Activated T-cell treated with anti-CD3 and anti-CD28 coated beads, Interleukin-2, amount 50 U/mL, for 48 hours (primary cell): ENCODE data around the gene WWOX.
A peak's percentile ranks its signal among the peaks of the same experiment; 100 is the strongest.

ENCODE experiments used
- DNase-seq, 2 experiments: peaks; one replicate each; pipeline ENCODE4 v3.0.0-alpha.2; 2020

Gene WWOX

DNA sequence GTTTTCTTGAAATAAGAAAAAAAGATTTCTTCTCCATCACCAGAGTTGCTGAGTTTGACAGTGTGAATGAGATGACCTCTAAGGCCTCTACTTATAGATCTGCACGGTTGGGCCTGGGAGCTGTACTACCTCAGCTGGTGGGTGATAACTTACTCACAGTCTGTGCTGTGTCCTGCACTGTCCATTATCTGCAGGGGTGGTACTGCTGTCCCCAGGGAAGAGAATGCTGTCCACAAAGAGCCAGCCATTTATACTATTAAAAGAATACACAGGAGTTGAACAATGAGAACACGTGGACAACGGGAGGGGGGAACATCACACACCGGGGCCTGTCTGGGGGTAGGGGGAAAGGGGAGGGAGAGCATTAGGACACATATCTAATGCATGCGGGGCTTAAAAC, 655.3 kb downstream of the WWOX start:
- no peak for DNase-seq

DNA sequence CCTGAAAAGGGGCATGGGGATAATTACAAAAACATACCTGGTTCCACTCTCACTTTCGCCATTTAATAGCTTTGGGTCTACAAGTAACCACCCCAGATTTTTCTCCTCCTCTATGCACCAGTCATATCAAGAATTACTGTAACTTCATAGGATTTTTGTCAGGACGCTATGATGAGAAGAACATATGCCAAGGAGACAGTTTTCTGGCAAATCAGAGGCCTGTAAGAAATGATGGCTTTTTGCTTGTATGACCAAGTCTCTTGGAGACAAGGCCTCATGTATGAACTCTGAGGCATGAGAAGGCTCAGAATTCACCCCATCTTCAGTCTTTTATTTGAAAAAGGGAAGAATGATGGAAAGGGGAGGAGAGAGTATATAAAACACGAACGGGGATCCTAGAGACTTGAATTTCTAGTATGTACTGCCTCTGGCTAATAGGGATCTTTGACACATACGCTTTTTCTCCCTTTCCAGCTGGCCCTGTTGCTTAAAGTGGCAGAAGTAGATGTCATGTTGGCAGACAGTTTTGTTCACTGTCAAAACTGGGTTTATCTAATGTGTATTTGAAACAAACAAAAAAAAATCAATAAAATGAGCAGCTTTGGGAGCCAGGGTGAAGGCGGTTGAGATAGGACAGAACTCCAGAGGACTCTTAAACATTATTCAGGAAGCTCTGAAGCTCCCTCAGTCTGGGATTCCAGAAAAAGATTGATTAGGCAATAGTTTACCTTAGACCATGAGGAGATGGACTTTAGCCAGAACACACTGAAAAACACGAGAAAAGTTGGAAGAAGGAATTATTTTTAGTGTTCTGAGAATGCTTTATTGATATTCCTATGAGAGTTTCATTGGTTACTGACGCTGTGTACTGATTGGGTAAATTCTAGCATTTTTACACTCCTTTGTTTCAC, 656.6 kb downstream of the WWOX start:
- DNase-seq: no peak

- DNase-seq: no peak
Measured at GRCh38 chr16:78759596-78759995, 660.1 kb downstream of the WWOX start.

DNA sequence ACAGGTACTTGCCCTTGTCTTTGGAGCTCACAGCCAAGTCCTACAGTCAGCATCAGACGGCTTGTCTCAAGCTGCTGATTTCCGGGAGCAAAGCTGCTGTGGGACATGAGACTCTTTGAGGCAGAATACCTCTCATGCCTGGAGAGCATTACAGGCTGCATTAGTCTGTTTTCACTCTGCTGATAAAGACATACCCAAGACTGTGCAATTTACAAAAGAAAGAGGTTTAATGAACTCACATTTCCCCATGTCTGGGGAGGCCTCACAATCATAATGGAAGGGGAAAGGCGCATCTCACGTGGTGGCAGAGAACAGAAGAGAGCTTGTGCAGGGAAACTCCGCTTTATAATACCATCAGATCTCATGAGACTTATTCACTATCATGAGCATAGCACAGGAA, 661.2 kb downstream of the WWOX start:
- no peak for DNase-seq

DNA sequence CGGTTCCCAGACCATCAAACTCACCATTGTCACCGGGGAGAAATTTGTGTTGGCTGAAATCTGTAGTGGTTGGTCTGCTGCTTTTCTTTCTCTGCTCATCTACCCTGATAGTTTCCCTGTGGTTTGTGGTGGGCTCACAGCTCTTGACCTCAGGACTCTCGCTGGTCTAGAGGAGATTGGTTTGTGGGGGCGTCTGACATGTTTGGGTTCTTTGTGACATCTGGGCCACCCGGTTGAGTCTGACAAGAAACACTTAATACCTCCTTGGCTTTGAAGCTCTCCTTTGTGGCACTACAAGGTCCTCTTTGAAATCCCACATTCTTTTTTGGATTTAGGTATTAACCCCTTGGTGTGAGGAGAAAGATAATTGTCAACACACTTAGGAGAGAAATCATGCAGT, 662.0 kb downstream of the WWOX start:
- DNase-seq: peak; percentile 56 to 65

DNA sequence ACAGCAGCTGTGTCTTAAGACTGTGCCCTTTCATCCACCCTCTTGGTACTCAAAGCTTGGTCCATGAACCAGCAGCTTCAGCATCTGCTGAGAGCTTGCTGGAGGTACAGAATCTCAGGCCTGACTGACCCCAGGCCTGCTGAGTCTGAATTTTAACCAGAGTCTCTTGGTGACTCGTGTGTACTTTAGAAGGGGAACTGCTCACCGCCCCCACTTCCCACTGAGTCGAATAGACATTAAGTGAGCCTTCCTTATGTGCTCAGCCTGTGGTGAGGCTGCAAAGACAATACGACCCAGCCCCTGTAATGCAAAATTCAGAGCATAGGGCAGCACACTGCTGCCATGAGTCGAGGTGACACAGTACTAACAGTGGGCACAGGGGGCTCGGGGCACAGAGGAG, 662.8 kb downstream of the WWOX start:
- peak in 1 of 2 experiments; percentile 44 for DNase-seq

DNA sequence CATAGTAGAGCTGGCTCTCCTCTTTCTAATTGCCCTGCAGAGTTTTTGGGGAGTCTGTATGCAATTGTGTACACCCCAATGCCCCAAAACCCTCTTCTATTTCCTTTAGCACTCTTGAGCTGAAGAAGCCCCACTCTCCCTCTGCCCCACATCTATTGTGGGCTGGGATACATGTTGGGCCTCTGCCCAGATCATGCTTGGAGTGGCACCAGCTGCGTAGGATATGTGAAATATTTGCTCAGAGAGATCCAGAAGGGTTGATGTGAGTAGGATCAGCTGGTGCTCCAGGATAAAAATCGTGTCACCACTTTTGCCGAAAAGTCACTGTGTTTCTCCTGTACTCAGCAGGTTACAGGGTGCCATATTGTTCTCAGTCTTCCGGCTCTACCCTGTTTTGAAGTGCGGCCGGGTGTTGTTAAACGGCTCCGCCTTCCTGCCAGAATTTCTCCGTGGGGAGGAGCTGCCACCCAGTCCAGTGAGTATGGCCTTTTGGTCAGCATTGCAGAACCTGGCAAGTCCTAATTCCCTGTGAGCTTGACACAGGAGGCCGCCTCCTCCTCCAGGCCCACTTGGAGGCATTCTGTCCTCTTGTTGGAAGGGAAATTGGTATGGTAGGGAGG, 664.5 kb downstream of the WWOX start:
- no peak for DNase-seq

DNA sequence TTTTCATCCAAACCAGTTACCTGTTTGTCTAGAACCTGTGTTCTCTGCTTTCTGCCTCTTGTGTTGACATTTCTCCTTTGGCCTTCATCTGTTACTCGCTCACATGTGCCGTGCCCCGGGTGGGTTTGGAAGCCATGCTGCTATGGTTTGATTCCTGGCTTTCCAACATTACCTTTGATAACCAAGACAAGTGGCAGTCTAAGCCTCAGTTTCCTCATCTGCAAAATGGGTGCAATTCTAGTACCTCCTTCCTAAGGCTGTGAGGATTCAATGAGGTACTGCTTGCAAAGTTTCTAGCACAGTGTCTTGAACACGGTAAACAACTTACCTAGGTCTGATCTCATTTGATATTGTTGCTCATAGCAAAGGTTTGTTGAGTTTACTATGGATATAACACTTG, 665.0 kb downstream of the WWOX start:
- no peak for DNase-seq

DNA sequence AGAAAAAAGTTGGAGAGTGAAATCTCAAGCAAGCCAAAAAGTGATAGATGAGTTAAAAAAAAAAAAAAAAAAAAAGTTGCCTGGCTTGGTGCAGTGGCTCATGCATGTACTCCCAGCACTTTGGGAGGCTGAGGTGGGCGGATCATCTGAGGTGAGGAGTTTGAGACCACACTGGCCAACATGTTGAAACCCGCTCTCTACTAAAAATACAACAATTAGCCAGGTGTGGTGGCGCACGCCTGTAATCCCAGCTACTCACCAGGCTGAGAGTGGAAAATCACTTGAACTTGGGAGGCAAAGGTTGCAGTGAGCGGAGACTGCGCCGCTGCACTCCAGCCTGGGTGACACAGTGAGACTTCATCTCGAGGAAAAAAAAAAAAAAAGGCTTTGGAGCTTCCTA, 668.8 kb downstream of the WWOX start:
- DNase-seq: no peak

GRCh38 chr16:78768718-78769117, 669.3 kb downstream of the WWOX start:
- peak; percentile 56 to 68 for DNase-seq

GRCh38 chr16:78770353-78771091, 671.1 kb downstream of the WWOX start:
- DNase-seq: peak; percentile 90 to 93

GRCh38 chr16:78773291-78773702, 673.8 kb downstream of the WWOX start:
- peak in 1 of 2 experiments; percentile 44 for DNase-seq

DNA sequence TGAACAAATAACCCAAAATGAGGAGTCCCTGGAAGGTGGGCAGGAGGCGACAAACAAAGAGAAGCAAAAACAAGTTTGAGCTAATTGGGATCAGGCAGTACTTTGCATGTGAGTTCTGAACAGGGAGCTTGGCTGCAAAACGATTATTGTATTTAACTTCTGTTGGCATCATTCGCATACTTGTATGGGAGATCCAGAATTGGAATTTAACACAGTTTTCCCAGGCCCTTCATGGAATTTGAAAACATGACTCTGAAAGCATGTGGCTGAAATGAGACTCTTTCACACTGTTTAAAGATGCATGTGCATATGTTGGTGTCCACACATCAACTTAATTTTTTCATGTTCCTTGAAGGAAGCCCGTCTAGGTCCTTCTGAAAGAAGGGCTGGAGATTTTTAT, 674.3 kb downstream of the WWOX start:
- peak in 1 of 2 experiments; percentile 38 for DNase-seq

DNA sequence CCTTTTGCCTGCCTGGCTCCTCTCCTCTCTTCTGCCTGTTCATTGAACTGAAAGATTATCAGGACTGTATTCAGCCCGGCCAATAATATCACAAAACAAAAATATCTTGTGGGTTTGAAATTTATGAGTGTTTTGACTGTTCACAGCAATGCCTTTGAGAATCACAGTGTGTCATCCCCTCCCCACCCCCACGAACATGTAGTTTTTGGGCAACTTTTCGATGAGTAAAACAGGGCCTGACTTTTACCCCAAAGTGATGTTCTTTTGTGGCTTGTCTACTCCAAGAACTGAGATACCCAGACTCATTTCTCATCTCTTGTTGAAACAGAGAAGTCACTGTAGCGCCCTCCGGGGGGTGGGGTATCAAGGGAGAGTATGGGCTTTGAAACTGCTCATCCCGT, 675.7 kb downstream of the WWOX start:
- DNase-seq: peak; percentile 84 to 88

DNA sequence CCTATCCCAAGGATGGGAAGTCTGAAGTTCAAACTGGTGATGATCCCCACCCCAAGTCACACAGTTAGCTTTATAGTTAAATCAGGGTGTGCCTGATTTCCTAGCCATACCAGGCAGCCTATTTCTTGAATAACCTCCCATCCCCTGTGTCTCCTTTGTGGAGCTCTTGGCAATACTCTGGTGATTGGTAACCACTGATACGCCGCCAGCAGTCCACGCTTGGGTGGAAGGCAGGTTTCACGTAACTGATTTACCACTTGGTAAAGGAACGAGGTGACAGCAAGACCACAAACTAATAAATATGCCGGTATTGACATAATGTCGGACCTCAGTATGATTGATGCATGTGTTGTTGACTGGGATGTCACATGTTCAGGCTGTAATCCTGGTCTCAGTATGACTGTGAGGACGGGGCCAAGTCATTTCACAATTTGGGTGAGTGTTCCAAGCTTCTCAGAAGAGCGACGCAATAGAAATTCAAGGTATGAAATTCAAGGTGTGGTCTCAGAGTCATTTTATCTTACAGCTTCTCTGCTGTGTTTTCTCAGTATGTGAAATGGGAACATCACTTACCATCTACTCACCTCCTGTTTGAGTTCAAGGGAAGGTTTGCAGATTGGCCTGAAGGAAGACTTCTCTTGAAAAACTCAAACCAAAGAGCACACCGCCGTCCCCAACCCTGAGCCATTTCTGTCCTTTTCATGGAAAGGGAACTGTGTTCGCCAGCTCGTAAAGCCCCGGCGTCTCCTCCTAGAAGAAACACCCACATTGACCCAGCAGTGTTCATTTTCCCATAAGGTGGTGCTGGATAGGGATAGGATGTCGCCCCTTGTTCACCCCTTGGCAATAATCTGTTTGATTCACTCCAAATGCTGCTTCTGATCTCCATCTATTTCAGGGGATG, 678.9 kb downstream of the WWOX start:
- DNase-seq: peak; percentile 75 to 80

DNA sequence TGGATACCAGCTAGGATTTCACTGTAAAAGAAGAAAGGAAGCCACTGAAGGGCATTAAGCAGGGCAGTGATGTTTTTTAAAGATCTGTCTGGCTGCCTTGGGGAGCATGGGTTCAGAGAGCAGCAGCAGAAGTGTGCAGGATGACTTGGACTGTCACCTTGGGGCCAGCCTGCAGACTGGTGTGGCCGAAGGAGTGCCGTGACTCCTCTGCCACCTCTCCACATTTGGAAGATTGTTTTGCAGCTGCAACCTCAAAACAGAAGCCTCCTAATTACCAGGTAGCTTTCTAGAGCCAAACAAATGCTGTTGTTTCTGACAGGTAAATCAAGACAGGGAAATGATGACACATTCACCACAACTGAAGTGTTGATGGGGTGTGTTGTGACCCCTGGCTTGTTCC, 681.4 kb downstream of the WWOX start:
- DNase-seq: no peak

DNA sequence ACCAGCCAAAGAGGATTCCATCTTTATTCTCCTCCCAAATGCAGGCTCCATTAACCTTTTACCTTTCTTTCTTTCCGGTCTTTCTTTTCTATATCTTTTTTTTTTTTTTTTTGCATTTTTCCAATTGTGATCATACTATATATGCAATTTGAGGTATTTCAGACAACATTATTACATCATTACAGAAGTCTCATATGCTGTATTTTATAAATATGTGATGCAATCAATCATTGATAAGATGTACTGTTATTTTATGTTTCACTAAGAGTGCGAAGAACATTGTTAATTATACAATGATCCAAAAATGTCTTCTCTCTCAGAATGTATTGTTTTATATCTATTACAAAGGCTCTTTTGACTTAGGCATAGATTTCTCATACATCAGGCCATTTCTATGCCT, 683.1 kb downstream of the WWOX start:
- DNase-seq: no peak

DNA sequence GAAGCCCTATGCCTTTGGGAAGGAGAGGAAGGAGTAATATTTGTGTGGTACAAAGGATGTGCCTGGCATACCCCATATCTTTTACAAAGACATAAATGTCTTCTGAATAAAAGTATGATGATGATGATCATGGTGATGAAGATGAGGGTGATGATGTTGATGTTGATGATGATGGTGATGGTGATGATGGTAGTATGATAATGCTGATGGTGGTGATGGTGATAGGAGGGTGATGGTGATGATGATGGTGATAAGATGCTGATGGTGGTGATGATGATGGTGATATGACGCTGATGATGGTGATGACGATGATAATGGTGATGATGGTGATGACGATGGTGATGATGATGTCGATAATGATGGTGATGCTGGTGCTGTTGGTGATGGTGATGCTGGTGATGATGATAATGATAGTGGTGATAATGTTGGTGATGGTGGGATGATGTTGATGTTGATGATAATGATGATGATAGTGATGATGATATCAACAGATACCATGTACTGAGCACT, 684.2 kb downstream of the WWOX start:
- no peak for DNase-seq

GRCh38 chr16:78784771-78785170, 685.3 kb downstream of the WWOX start:
- DNase-seq: no peak

DNA sequence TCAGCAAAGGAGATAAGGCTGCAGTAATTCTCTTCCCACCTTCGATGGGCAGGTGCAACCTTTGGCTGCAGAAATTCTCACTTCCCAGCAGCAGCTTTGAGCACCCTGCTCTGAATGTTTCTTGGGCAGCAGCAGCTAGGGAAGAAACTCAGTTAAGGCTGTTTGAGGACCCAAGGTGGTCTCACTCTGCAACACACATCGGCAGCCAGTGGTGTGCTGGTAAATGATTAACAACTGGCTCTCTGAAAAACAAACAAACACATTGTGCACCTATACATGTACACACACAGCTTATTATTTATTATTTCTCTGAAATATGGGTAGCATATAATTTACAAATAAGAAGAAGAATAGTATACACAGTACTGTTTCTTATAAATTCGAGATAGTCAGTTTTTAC, 685.8 kb downstream of the WWOX start:
- no peak for DNase-seq

DNA sequence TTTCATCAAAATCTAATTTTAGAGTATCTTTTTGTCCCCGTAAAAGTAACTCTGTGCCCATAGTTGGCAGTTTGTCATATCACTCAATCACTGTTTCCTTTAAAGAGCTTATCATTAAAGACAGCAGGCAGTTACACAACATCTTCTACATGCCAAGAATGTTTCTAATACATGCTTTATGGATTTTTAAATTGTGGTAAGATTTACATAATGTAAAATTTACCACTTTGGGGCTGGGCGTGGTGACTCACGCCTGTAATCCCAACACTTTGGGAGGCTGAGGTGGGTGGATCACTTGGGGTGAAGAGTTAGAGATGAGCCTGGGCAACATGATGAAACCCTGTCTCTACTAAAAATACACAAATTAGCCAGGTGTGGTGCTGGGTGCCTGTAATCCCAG, 687.2 kb downstream of the WWOX start:
- DNase-seq: no peak

- no peak for DNase-seq
Measured at GRCh38 chr16:78788276-78788675, 688.8 kb downstream of the WWOX start.
